Neutrophil (primary cell): ENCODE results near the gene PRMT3.

Source experiments
- H3K27ac ChIP-seq: fragments of 200-600 bp; sonication (generic); 2 replicates; pipeline ENCODE4 v1.5.1; 2016; ENCODE audit warnings: mild to moderate bottlenecking, moderate library complexity
- H3K27me3 ChIP-seq: fragments of 200-600 bp; sonication (generic); 2 replicates; pipeline ENCODE4 v1.6.0; 2016; ENCODE audit warnings: mild to moderate bottlenecking
- H3K36me3 ChIP-seq: fragments of 200-600 bp; sonication (generic); 2 replicates; pipeline ENCODE4 v1.5.1; 2017
- H3K4me1 ChIP-seq, 2 experiments: fragments of 200-600 bp in 1 of 2; sonication (generic) in 1 of 2; 1 replicate in 1 of 2; 2 replicates in 1 of 2; pipeline versions ENCODE4 v1.5.1 to v1.6.1; 2013 to 2016; ENCODE audit warnings: low read depth in 1 of 2, low read length in 1 of 2, mild to moderate bottlenecking in 1 of 2, moderate library complexity in 1 of 2; ENCODE audit not compliant: control insufficient read depth in 1 of 2, insufficient read depth in 1 of 2
- H3K4me3 ChIP-seq, 2 experiments: fragments of 200-600 bp in 1 of 2; sonication (generic) in 1 of 2; 1 replicate in 1 of 2; 2 replicates in 1 of 2; pipeline ENCODE4 v1.5.1; 2013 to 2016; ENCODE audit warnings: low read depth in 1 of 2, low read length in 1 of 2, mild to moderate bottlenecking in 1 of 2, moderate library complexity in 1 of 2
- H3K9me3 ChIP-seq: fragments of 200-600 bp; sonication (generic); 2 replicates; pipeline ENCODE4 v1.5.1; 2016
- CTCF ChIP-seq: fragments of 200-600 bp; sonication (generic); IDR thresholded peaks from 2 replicates; pipeline ENCODE4 v1.5.1; 2016; ENCODE audit warnings: antibody characterized with exemption

Gene PRMT3

GRCh38 chr11:20388096-20389055 lies 860 bp downstream of the PRMT3 start:
- peak overlapping the region; percentile 97 for H3K27ac ChIP-seq
- H3K4me3 ChIP-seq: peak overlapping the region; percentile 63 to 83
- H3K4me1 ChIP-seq: peaks cover 11 to 19% of the 10 kb centered on the region in 2 experiments
- no peaks in the 10 kb centered on the region for H3K9me3 ChIP-seq
- no peaks in the 10 kb centered on the region for H3K27me3 ChIP-seq
- TF ChIP-seq CTCF: no peak
- peaks cover 24% of the 10 kb centered on the region for H3K36me3 ChIP-seq

DNA sequence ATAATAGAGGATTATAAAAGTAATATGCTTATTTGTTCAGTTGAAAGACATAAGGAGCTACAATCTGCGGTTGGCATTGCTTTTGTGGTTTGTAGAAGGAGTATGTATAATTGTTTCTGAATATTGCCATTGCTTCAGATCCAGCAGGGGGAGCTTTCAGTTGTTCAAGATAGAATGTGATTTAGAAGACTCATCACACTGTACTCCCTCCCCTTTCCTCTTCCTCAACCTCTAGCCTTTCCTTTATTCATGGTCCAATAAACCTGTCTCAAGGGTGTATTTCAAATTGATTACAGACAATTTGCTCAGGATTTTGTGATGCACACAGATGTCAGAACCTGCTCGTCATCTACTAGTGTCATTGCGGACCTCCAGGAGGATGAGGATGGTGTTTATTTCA lies 9.8 kb downstream of the PRMT3 start:
- no peaks in the 10 kb centered on the region for H3K9me3 ChIP-seq
- TF ChIP-seq CTCF: no peak
- peaks cover 39% of the 10 kb centered on the region for H3K36me3 ChIP-seq
- no peak overlapping the region for H3K4me3 ChIP-seq
- H3K27me3 ChIP-seq: no peaks in the 10 kb centered on the region
- H3K27ac ChIP-seq: no peak overlapping the region
- H3K4me1 ChIP-seq: no peaks in the 10 kb centered on the region

DNA sequence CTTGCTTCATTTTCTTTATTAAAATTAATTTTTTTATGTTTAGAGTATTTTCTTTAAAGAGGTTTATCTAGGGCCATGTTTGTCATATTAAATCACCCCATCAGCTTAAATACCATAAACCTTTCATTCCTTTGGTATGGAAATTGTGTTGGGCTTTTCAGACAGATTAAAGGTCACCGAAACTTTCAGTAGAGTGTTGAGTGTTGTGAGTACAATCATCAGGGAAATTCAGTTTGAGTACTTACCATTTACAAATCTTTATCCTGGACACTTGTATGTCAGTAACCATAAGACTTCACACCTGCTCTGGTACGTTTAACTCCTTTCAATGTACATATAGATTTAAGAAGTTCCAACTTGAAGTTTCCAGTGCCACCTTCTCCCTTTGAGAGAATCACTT lies 12.0 kb downstream of the PRMT3 start:
- no peak overlapping the region for H3K27ac ChIP-seq
- no peaks in the 10 kb centered on the region for H3K9me3 ChIP-seq
- no peaks in the 10 kb centered on the region for H3K4me1 ChIP-seq
- no peak for TF ChIP-seq CTCF
- H3K4me3 ChIP-seq: no peak overlapping the region
- H3K27me3 ChIP-seq: no peaks in the 10 kb centered on the region
- peaks cover 41% of the 10 kb centered on the region for H3K36me3 ChIP-seq

DNA sequence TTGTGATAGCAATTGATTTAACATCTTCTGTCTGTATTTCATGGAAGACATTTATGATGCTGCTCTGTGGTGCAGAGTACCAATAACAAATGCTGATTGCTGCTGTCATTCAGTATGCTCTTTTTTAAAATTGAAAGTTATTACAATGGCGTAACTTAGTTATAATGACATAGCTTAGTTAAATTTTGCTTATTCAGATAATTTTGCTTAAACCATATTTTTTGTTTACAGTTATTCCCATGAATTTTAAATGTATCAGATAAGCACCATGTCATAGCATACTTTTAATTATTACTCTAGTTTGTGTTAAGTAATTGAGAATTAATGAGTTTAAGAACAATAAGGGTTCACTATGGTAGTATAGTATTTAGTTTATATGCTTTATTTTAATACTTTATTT lies 15.5 kb downstream of the PRMT3 start:
- no peak overlapping the region for H3K27ac ChIP-seq
- no peak overlapping the region for H3K4me3 ChIP-seq
- no peaks in the 10 kb centered on the region for H3K27me3 ChIP-seq
- no peaks in the 10 kb centered on the region for H3K4me1 ChIP-seq
- H3K9me3 ChIP-seq: no peaks in the 10 kb centered on the region
- H3K36me3 ChIP-seq: peaks cover 43% of the 10 kb centered on the region
- TF ChIP-seq CTCF: no peak

GRCh38 chr11:20406484-20406883 lies 19.0 kb downstream of the PRMT3 start:
- TF ChIP-seq CTCF: no peak
- no peaks in the 10 kb centered on the region for H3K9me3 ChIP-seq
- no peaks in the 10 kb centered on the region for H3K27me3 ChIP-seq

More at GRCh38 chr11:20406484-20406883, 19.0 kb downstream of the PRMT3 start:
- H3K4me3 ChIP-seq: no peak overlapping the region
- H3K36me3 ChIP-seq: peaks cover 31% of the 10 kb centered on the region
- no peak overlapping the region for H3K27ac ChIP-seq
- H3K4me1 ChIP-seq: no peaks in the 10 kb centered on the region
